Activated CD4-positive, alpha-beta T cell treated with anti-CD3 and anti-CD28 coated beads, Interleukin-2, Interleukin-6, amounts not matched to agents 100 ng/mL and 50 ng/mL, durations not matched to agents 16 hours and 8 hours (primary cell): Measurements from ENCODE around the gene CHRNA1.
"Not testable (repeated sequence)": the region's sequence is repeated elsewhere in the genome, so short reads cannot be mapped to it uniquely, and the experiment has no call there.

Experiments used
- DNase-seq: peaks from one replicate; pipeline ENCODE4 v3.0.0-alpha.2; 2020

Gene CHRNA1

DNA sequence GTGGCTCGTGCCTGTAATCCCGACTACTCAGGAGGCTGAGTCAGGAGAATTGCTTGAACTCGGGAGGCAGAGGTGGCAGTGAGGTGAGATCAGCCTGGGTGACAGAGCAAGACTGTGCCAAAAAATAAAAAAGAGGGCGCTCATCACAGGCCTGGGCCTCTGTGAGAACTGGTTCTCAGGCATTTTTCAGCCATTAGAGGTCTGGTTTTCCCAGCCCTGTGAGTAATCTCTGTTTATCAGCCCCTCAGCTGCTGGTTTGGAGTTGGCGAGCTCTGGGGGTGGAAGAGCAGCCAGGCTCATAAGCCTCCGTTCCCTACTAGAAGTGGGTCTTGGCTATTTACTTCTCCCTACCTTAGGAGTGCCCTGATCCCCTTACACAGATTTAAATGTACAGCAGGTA, 53.1 kb downstream of the CHRNA1 start:
- no peak for DNase-seq

DNA sequence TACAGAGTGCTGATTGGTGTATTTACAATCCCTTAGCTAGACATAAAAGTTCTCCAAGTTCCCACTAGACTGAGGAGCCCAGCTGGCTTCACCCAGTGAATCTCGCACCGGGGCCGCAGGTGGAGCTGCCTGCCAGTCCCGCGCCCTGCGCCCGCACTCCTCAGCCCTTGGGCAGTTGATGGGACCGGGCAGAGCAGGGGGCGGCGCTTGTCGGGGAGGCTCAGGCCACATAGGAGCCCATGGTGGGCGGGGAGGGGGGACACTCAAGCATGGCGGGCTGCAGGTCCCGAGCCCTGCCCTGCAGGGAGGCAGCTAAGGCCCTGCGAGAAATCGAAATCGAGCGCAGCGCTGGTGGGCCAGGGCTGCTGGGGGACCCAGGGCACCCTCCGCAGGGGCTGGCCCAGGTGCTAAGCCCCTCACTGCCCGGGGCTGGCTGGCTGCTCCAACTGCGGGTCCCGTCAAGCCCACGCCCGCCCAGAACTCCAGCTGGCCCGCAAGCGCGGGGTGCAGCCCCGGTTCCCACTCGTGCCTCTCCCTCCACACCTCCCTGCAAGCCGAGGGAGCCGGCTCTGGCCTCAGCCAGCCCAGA, 54.8 kb downstream of the CHRNA1 start:
- not testable (repeated sequence) for DNase-seq

GRCh38 chr2:174708713-174709112, 55.6 kb downstream of the CHRNA1 start:
- no peak for DNase-seq

DNA sequence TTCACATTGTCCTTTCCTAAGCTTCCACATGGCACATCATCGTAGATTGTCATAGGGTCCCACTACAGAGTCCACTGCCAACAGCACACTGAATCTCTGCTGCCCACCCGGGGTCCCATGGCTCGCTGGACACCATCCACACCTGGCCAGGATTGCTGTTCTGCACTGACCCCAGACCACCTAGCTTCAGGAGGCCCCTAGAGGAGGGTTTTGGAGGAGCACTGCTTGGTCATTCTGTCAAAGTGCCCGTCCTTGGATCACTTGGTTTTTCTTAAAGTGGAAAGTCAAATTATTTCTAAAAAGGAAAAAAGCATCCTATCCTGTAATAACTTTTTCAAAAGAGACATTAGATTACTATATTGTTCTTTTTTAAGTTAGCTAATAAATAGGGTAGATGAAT, 59.0 kb downstream of the CHRNA1 start:
- no peak for DNase-seq

GRCh38 chr2:174704642-174705041, 59.6 kb downstream of the CHRNA1 start:
- DNase-seq, result no peak

GRCh38 chr2:174704061-174704460, 60.2 kb downstream of the CHRNA1 start:
- no peak for DNase-seq

GRCh38 chr2:174703430-174703829, 60.8 kb downstream of the CHRNA1 start:
- no peak for DNase-seq

GRCh38 chr2:174702541-174702940, 61.7 kb downstream of the CHRNA1 start:
- no peak for DNase-seq

DNA sequence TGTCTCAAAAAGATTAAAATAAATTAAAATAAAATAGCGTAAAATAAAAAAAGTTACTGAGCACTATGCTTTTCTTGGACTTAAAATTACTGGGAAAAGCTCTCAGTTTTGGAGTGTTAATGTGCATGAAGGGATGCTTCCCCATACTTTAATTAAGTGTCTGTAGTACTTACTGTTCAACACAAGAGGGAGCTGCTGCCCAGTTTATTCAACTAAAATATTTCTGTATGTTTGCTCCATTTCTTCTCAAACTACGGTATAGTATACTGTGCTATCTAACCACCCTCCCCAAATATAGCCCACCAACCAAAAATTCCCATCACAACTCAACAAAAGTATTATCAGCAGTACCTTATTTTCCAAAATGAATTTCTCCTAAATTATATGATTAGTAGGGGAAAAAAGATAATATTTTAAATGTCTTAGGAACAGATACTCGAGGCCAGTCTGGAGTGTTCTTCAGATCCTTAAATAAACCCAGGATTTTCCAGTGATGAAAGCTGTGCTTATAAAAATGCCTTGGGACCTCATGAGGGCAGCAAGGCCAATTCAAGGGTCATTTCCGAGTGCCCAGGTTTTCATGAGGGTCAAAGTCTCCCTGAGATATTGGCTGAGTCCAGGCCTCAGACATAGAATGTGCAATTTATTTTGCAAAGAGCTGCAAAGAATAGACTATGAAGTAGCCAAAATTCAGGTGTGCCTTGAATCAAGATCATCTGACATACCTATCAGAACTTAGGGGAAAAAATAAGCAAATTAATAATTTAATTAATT, 64.1 kb downstream of the CHRNA1 start:
- peak; percentile 70 for DNase-seq
